ENCODE measurements around the gene GADD45GIP1. TPM values are rescaled to one million over a fixed set of nuclear protein-coding genes. Genes with fewer than 3 reads are reported as not detected.

The GADD45GIP1 gene
- total RNA-seq, 5 donors from 2014 or later (not counting 1 experiment from before 2014, with no cell fraction given), result 6.2 to 22.6 (median 20.1) TPM

DNA sequence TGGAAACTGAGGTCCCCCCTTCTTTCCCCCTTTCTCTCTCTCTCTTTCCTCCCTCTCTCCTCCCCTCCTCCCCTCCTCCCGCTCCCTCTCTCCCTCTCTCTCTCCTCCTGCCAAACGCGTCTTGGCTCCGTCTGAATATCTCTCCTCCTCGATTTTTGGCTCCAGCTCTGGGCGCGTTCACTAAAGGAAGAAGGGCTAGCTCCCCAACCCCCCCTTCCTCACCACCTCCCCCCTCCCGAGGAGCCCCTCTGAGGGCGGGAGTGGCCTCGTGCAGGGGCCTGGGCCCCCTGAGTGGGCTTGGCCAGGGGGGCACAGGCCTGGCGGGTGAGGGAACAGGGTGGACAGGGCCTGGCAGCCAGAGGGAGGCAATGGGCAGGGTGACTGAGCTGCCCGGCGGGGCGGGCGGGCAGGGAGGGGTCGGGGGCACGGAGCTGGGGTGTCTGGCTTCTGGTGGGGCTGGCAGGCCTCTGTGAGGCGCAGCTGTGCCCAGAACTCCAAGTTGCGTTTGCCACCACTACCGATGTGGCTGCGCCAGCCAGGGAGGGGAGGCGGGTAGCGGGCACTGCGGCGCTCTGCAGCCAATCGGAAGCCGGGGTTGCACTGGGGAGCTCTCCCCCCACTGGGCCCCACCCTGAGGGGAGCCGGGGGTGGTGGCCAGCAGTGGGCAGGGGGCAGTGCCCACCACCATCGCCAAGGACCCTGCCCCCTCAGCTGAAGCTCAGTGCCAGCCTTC lies 45.3 kb upstream of the GADD45GIP1 start:
- Mint-ChIP-seq H3K4me1 (peaks cover 0 to 6% (median 0%) of the 10 kb centered on the region in 3 donors), H3K36me3 (peaks cover 4% of the 10 kb centered on the region), H3K27ac (no peak overlapping the region), H3K4me3 (no peak overlapping the region), H3K27me3 (peaks cover 0 to 4% of the 10 kb centered on the region in 2 donors), H3K9me3 (no peaks in the 10 kb centered on the region)
- ChIA-PET CTCF (interaction anchor here in 1 of 2 donors (0.6 kb wide), 1 partner anchor 516 kb away, joined by 4 read pairs; no protein-coding TSS in a partner anchor), POLR2A (no interaction called here)
- DNase-seq (no peak), ATAC-seq (replicated peaks in 1 of 4) (no peak)
- WGBS (ENCODE audit: insufficient coverage), result 93% methylated on average over 10 of the region's 29 CpGs
- Histone ChIP-seq H3K27ac (ENCODE audit: low read length) (no peak overlapping the region), H3K36me3 (ENCODE audit: control insufficient read depth in 2 of 2, extremely low read depth in 1 of 2, insufficient read depth in 1 of 2, low read length in 1 of 2) (no peaks in the 10 kb centered on the region), H3K9me3 (no peaks in the 10 kb centered on the region), H3K4me1 (ENCODE audit: control insufficient read depth in 1 of 2, extremely low read depth in 1 of 2, insufficient read depth in 2 of 2, low read length in 2 of 2) (no peaks in the 10 kb centered on the region), H3K27me3 (replicated peaks in 1 of 2; ENCODE audit: control insufficient read depth in 2 of 2, extremely low read depth in 1 of 2, insufficient read depth in 2 of 2, low read length in 1 of 2) (peaks cover 0 to 18% of the 10 kb centered on the region in 2 experiments), H3K4me3 (ENCODE audit: control insufficient read depth in 1 of 2, extremely low read depth in 1 of 2, low read length in 1 of 2) (no peak overlapping the region)

DNA sequence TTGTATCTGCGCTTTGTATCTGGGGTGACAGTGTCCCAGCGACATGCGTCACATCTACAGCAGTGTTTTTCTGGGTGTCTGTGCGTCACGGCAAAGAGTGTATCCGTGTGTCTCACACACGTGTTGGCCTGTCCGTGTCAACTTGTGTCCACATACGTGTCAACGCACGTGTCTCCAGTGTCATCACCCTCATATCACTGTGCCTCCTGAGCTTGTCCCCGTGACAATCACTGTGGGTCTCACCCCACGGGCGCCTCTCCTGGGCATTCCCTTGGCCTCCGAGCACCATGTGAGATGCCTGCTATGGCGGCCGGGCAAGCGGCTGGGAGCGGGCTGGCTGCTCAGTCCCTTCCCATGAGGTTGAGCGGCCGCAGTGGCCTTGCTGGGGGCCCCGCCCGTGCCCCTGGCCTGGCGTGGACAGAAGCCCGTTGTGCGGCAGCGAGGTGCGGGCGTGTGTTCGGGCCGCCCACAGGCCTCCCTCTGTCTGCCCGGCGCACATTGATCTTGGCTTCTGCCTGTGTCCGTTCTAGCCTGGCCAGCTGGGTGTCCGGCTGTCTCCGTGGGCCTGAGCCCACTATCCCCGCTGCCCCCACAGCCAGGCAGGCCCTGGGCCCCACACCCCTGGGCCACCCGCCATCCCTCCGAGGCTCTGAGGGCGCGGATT lies 44.6 kb upstream of the GADD45GIP1 start:
- H3K27ac ChIP-seq (ENCODE audit: low read length), result no peak overlapping the region
- no peak overlapping the region for H3K27ac Mint-ChIP-seq
- H3K9me3 Mint-ChIP-seq, result no peaks in the 10 kb centered on the region
- no peaks in the 10 kb centered on the region for H3K36me3 ChIP-seq (ENCODE audit: control insufficient read depth in 2 of 2, extremely low read depth in 1 of 2, insufficient read depth in 1 of 2, low read length in 1 of 2)
- H3K36me3 Mint-ChIP-seq, result peaks cover 4% of the 10 kb centered on the region
- peaks cover 0 to 4% of the 10 kb centered on the region in 2 donors for H3K27me3 Mint-ChIP-seq
- H3K9me3 ChIP-seq, result no peaks in the 10 kb centered on the region
- peaks cover 0 to 6% (median 4%) of the 10 kb centered on the region in 3 donors for H3K4me1 Mint-ChIP-seq
- POLR2A ChIA-PET, result no interaction called here
- H3K4me3 ChIP-seq (ENCODE audit: control insufficient read depth in 1 of 2, extremely low read depth in 1 of 2, low read length in 1 of 2), result no peak overlapping the region
- WGBS (ENCODE audit: insufficient coverage), result 92% methylated on average over 41 of the region's 41 CpGs
- DNase-seq (no peak), ATAC-seq (replicated peaks in 1 of 4) (no peak)
- peaks cover 0 to 14% of the 10 kb centered on the region in 2 experiments for H3K27me3 ChIP-seq (replicated peaks in 1 of 2; ENCODE audit: control insufficient read depth in 2 of 2, extremely low read depth in 1 of 2, insufficient read depth in 2 of 2, low read length in 1 of 2)
- H3K4me1 ChIP-seq (ENCODE audit: control insufficient read depth in 1 of 2, extremely low read depth in 1 of 2, insufficient read depth in 2 of 2, low read length in 2 of 2), result peaks cover 0 to under 1% of the 10 kb centered on the region in 2 experiments
- no peak overlapping the region for H3K4me3 Mint-ChIP-seq
- CTCF ChIA-PET, result no interaction called here

DNA sequence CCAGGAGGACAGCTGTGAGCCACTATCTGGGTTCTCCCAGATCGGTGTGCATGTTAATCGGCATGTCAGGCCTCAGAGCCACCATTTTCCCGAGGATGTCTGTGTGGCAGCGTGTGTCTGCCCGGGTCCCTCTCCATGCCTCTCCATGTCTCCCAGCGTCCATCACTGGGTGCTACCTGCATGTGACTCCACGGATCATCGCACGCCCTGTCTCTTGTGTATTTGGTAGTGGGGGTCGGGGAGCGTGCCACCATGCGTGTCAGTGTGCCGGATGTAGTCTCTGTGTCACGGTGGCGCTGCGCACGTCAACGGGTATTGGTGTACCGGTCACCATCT lies 44.1 kb upstream of the GADD45GIP1 start:
- DNase-seq (no peak), ATAC-seq (replicated peaks in 1 of 4) (no peak)
- no peaks in the 10 kb centered on the region for H3K9me3 Mint-ChIP-seq
- no peaks in the 10 kb centered on the region for H3K36me3 ChIP-seq (ENCODE audit: control insufficient read depth in 2 of 2, extremely low read depth in 1 of 2, insufficient read depth in 1 of 2, low read length in 1 of 2)
- no peak overlapping the region for H3K27ac ChIP-seq (ENCODE audit: low read length)
- H3K4me3 ChIP-seq (ENCODE audit: control insufficient read depth in 1 of 2, extremely low read depth in 1 of 2, low read length in 1 of 2), result no peak overlapping the region
- ChIA-PET CTCF (no interaction called here), POLR2A (no interaction called here)
- H3K36me3 Mint-ChIP-seq, result peaks cover 4% of the 10 kb centered on the region
- no peak overlapping the region for H3K4me3 Mint-ChIP-seq
- H3K27me3 ChIP-seq (replicated peaks in 1 of 2; ENCODE audit: control insufficient read depth in 2 of 2, extremely low read depth in 1 of 2, insufficient read depth in 2 of 2, low read length in 1 of 2), result peaks cover 0 to 12% of the 10 kb centered on the region in 2 experiments
- H3K4me1 ChIP-seq (ENCODE audit: control insufficient read depth in 1 of 2, extremely low read depth in 1 of 2, insufficient read depth in 2 of 2, low read length in 2 of 2), result peaks cover 0 to 5% of the 10 kb centered on the region in 2 experiments
- peaks cover 0 to 4% of the 10 kb centered on the region in 2 donors for H3K27me3 Mint-ChIP-seq
- WGBS (ENCODE audit: insufficient coverage), result 96% methylated on average over 16 of the region's 19 CpGs
- H3K9me3 ChIP-seq, result no peaks in the 10 kb centered on the region
- peaks cover 0 to 6% (median 4%) of the 10 kb centered on the region in 3 donors for H3K4me1 Mint-ChIP-seq
- H3K27ac Mint-ChIP-seq, result no peak overlapping the region

DNA sequence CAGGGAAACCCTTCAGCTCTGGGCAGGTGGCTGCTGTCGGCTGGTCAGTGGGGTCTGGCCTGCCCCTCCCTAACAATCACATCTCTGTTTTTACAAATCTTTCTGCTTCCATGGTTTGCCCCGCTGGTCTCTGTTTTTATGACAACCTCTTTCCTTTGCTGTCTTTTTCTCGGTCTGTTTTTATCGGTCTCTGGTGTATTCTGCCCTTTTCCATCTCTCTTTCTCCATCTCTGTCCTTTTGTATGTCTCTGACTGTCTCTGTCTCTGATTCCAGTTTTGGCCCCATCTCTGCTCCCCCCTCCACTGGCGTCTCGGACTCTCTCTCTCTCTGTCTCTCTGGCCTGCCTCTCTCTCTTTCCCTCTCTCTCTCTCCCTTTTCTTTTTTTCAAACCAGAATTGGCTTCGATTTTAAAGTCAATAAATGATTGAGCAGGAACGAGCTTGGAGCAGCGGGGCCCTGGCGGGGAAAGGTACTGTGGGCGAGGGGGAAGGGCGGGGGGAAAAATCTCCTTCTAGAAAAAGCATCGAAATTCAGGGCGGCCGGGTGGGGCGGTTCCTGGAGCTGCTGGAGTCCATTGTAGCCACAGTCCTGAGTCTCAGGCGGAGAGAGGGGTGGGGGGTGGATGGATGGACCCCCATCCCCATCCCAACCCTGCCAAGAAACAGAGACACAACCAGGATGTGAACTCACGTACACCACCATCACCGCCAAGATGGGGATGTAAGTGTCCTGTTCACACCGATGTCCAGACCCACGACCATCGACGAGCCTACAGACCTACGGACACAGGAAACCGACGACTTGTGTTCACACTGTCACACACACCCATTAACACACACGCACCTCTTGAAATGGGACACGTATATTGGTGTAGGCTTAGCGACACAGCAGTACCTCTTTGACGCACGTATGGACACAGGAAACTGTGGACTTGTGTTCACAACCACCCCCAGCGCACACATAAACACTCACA lies 41.2 kb upstream of the GADD45GIP1 start:
- peaks cover 3 to 32% of the 10 kb centered on the region in 2 experiments for H3K27me3 ChIP-seq (replicated peaks in 1 of 2; ENCODE audit: control insufficient read depth in 2 of 2, extremely low read depth in 1 of 2, insufficient read depth in 2 of 2, low read length in 1 of 2)
- peak overlapping the region in 2 of 3 donors; percentile 21 to 59 for H3K4me3 Mint-ChIP-seq
- ChIA-PET CTCF (interaction anchor here in 1 of 2 donors (0.5 to 0.6 kb wide), 2 partner anchors 21 to 129 kb away, joined by 3 read pairs; no protein-coding TSS in a partner anchor), POLR2A (no interaction called here)
- no peak overlapping the region for H3K4me3 ChIP-seq (ENCODE audit: control insufficient read depth in 1 of 2, extremely low read depth in 1 of 2, low read length in 1 of 2)
- no peaks in the 10 kb centered on the region for H3K9me3 ChIP-seq
- H3K9me3 Mint-ChIP-seq, result no peaks in the 10 kb centered on the region
- H3K27ac ChIP-seq (ENCODE audit: low read length), result no peak overlapping the region
- H3K4me1 ChIP-seq (ENCODE audit: control insufficient read depth in 1 of 2, extremely low read depth in 1 of 2, insufficient read depth in 2 of 2, low read length in 2 of 2), result peaks cover 3 to 15% of the 10 kb centered on the region in 2 experiments
- peaks cover 0 to 5% of the 10 kb centered on the region in 2 donors for H3K27me3 Mint-ChIP-seq
- WGBS (ENCODE audit: insufficient coverage), result 85% methylated on average over 10 of the region's 32 CpGs
- no peak for ATAC-seq (replicated peaks in 1 of 4)
- H3K27ac Mint-ChIP-seq, result no peak overlapping the region
- peaks cover 4% of the 10 kb centered on the region for H3K36me3 Mint-ChIP-seq
- DNase-seq, result no peak
- peaks cover 9 to 15% (median 14%) of the 10 kb centered on the region in 3 donors for H3K4me1 Mint-ChIP-seq
- no peaks in the 10 kb centered on the region for H3K36me3 ChIP-seq (ENCODE audit: control insufficient read depth in 2 of 2, extremely low read depth in 1 of 2, insufficient read depth in 1 of 2, low read length in 1 of 2)

DNA sequence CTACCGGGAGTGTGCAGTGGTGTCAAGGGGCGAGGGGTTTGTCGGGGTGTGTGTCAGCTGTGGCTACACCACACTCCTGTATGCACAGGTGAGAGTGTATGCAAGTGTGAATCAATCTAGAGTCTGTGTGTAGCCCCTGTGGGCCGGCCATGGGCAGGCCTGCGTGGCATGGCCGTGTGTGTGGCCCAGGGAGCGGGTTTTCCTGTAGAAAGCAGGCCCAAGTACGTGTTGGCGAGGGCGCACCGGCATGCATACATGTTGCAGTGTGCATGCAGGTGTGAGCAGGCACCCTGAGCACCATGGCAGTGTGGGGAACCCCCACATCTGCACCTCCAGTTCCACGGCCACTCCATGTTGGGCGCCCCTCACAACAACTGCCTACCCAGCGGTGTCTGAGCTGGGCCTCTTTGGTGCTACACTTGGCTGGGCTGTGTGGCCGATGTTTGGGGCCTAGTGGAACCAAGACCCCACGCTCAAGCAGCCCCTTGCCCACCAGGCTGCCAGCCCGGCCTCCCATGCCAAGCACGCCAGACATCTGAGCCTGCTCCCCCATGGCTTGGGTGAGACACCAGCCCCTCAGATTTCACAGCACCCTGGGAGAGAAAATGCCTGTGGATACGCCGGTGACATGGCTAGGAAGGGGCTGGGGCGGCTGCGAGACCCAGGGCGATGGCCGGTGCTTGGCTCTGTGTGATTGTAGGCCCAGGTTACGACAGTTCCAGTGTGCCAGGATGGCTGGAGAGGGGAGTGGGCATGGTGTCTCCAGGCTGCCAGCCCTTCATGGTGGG lies 40.4 kb upstream of the GADD45GIP1 start:
- WGBS (ENCODE audit: insufficient coverage), result 96% methylated on average over 22 of the region's 25 CpGs
- H3K4me3 Mint-ChIP-seq, result peak overlapping the region; percentile 59 to 74 (median 68)
- H3K4me1 Mint-ChIP-seq, result peaks cover 9 to 15% (median 14%) of the 10 kb centered on the region in 3 donors
- H3K4me3 ChIP-seq (ENCODE audit: control insufficient read depth in 1 of 2, extremely low read depth in 1 of 2, low read length in 1 of 2), result no peak overlapping the region
- ATAC-seq (replicated peaks in 1 of 4), result no peak
- peaks cover 3 to 27% of the 10 kb centered on the region in 2 experiments for H3K27me3 ChIP-seq (replicated peaks in 1 of 2; ENCODE audit: control insufficient read depth in 2 of 2, extremely low read depth in 1 of 2, insufficient read depth in 2 of 2, low read length in 1 of 2)
- H3K27ac ChIP-seq (ENCODE audit: low read length), result no peak overlapping the region
- POLR2A ChIA-PET, result no interaction called here
- H3K9me3 ChIP-seq, result no peaks in the 10 kb centered on the region
- CTCF ChIA-PET, result no interaction called here
- H3K4me1 ChIP-seq (ENCODE audit: control insufficient read depth in 1 of 2, extremely low read depth in 1 of 2, insufficient read depth in 2 of 2, low read length in 2 of 2), result peaks cover 3 to 15% of the 10 kb centered on the region in 2 experiments
- H3K36me3 Mint-ChIP-seq, result peaks cover 4% of the 10 kb centered on the region
- DNase-seq, result no peak
- H3K9me3 Mint-ChIP-seq, result no peaks in the 10 kb centered on the region
- no peaks in the 10 kb centered on the region for H3K36me3 ChIP-seq (ENCODE audit: control insufficient read depth in 2 of 2, extremely low read depth in 1 of 2, insufficient read depth in 1 of 2, low read length in 1 of 2)
- no peak overlapping the region for H3K27ac Mint-ChIP-seq
- peaks cover 0 to 5% of the 10 kb centered on the region in 2 donors for H3K27me3 Mint-ChIP-seq

All from T-cell (primary cell).